ENCODE data around the gene NARS2.

The NARS2 gene

DNA sequence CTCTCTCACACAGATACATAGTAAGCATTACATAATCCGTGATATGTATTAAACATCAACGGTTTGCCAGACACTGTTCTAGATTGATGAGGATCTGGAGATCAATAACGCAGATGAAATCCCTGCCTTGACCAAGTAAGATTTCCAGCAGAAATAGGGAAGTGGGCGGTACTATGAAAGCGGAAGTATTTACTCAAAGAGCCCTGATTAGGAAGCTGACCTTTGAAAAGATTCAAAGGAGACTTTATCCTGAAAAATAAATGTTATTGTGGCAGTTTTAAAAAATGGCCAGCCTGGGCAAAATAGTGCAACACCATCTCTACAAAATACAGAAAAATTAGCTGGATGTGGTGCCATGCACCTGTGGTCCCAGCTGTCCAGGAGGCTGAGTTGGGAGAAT lies 183.9 kb downstream of the NARS2 start:
- TF ChIP-seq, protein P1, sequence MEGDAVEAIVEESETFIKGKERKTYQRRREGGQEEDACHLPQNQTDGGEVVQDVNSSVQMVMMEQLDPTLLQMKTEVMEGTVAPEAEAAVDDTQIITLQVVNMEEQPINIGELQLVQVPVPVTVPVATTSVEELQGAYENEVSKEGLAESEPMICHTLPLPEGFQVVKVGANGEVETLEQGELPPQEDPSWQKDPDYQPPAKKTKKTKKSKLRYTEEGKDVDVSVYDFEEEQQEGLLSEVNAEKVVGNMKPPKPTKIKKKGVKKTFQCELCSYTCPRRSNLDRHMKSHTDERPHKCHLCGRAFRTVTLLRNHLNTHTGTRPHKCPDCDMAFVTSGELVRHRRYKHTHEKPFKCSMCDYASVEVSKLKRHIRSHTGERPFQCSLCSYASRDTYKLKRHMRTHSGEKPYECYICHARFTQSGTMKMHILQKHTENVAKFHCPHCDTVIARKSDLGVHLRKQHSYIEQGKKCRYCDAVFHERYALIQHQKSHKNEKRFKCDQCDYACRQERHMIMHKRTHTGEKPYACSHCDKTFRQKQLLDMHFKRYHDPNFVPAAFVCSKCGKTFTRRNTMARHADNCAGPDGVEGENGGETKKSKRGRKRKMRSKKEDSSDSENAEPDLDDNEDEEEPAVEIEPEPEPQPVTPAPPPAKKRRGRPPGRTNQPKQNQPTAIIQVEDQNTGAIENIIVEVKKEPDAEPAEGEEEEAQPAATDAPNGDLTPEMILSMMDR (IDR thresholded peaks at IDR 0.05; ENCODE audit: low read depth, low read length) = no peak

DNA sequence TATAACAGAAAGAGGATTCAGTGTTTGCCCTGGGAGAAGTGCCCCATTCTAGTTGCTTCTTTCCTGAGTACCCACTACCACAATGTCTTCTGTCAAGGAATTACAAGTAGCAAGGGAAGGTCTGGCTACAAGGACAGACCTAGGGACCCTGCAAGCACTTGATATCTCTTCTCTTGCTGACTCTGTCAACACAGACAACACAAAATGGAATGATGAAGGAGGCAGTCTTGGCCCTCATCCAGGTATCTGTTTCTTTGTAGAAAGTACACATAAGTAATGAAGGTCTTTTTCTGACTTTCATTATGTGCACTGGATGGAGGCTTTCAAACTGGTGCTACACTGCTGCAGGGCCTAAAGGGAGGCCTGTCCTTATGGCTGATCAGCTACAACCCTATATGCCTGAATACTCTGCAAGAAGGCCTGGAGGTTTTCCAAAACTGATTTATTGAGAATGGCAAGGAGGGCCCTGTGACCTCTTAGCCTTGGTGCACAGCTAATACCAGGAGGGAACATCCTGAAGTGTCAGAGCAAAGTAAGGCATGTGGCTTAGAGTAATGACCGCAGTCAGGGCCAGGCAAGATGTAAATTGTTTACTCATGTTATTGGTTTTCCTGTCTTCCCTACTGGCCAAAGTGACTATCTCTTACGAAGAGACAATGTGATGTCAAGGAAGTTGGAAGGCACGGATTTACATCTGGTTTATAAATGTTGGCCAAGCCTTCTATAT lies 188.3 kb downstream of the NARS2 start:
- TF ChIP-seq, protein P1 (IDR thresholded peaks at IDR 0.05; ENCODE audit: low read depth, low read length) = no peak
- no peak overlapping the region for H3K4me3 ChIP-seq (ENCODE audit: low read depth, low read length)

More for the DNA sequence above, 183.9 kb downstream of the NARS2 start:
- no peak overlapping the region for H3K4me3 ChIP-seq (ENCODE audit: low read depth, low read length)

Measured in WI38 (cell line).